ENCODE results near the gene FARS2.

FARS2 gene

GRCh38 chr6:5673019-5673790, 411.9 kb downstream of the FARS2 start:
- no peak for TF ChIP-seq CTCF (IDR thresholded peaks at IDR 0.05; ENCODE audit: low read depth, low read length)
- H3K4me3 ChIP-seq (ENCODE audit: low read depth, low read length), result no peak overlapping the region

DNA sequence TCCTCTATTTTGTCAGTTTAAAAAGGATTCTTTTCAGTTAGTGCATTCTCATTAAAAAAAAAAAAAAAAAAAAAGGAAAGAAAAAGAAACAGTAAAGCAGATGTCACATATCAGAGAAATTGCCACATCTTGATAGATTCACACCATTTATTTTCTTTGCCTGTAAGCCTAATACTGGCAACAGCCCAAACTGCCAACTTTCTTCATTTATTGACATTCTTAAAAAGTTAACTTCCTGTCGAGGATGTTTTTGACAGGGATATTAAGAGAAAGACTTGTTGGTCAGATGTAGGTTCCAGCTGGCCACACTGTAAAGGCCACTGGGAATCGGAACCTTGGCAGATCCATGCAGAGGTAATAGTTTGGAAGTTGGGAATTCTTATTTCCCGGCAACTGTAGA, 412.8 kb downstream of the FARS2 start:
- TF ChIP-seq CTCF (IDR thresholded peaks at IDR 0.05; ENCODE audit: low read depth, low read length), result no peak
- H3K4me3 ChIP-seq (ENCODE audit: low read depth, low read length), result no peak overlapping the region

DNA sequence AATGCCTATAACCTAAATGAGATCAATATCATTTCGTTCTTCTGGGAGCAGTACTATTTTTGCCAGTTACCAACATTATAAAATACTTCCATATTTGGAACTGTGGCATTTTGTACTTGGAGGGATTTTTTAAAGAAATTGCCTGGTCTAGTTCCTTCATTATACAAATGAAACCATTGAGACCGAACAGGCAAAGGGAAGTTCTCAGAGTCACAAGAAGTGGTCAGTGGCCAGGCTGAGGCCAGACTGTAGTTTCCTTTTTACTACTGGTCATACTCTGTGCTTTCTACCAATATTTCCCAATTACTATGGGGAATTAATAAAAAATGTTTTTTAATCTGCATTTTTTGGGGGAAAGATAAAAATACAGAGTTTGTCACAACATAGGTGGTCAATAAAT, 413.4 kb downstream of the FARS2 start:
- no peak for TF ChIP-seq CTCF (IDR thresholded peaks at IDR 0.05; ENCODE audit: low read depth, low read length)
- no peak overlapping the region for H3K4me3 ChIP-seq (ENCODE audit: low read depth, low read length)

- no peak for TF ChIP-seq CTCF (IDR thresholded peaks at IDR 0.05; ENCODE audit: low read depth, low read length)
- H3K4me3 ChIP-seq (ENCODE audit: low read depth, low read length), result no peak overlapping the region
These were observed 415.4 kb downstream of the FARS2 start for GRCh38 chr6:5676701-5677100.

DNA sequence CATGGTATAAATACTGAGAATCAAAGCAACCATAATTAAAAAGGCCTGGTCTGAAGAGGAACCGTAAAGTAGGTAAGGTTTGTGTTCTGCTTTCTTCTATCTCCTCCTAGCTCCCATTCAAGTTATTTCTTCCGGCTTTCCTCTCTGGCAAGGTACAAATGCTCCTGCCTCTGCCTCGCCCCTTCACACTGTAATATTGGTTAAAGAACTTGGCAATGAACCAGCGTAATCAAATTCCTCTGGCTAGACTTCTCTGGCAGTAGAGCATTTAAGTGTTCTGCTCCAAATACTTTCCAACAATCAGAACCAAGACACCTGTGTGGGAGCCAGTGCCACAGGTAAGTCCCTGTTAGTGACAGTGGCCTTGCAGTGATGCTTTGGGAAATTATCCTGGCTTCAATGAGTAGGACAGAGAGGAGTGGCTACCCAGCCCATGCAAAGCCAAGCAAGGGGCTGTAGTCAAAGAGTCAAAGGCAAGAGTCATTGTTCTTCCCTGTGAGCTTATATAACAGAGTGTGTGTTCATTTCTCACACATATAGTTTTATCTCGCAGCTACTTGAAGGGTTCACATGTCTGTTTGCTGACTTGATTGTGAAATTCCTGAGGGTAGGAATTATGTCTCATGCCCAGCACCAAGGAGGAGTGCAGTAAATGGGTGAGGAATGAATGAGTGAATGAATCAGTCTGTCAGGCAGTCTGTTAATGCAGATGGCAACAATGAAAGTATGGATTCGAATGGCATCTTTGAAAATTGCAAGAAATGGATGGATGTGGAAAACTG, 416.1 kb downstream of the FARS2 start:
- no peak for TF ChIP-seq CTCF (IDR thresholded peaks at IDR 0.05; ENCODE audit: low read depth, low read length)
- H3K4me3 ChIP-seq (ENCODE audit: low read depth, low read length), result no peak overlapping the region

GRCh38 chr6:5679270-5679669, 418.0 kb downstream of the FARS2 start:
- H3K4me3 ChIP-seq (ENCODE audit: low read depth, low read length), result no peak overlapping the region
- TF ChIP-seq CTCF (IDR thresholded peaks at IDR 0.05; ENCODE audit: low read depth, low read length), result no peak

GRCh38 chr6:5679691-5680090, 418.4 kb downstream of the FARS2 start:
- no peak for TF ChIP-seq CTCF (IDR thresholded peaks at IDR 0.05; ENCODE audit: low read depth, low read length)
- H3K4me3 ChIP-seq (ENCODE audit: low read depth, low read length), result no peak overlapping the region

All from WI38 (cell line).